GM19035 (cell line): ENCODE data around the gene EVC.

ENCODE experiments used
- ATAC-seq: cut with Tn5 transposase; IDR thresholded peaks from one replicate; pipeline ENCODE4 v1.9.1; 2021; ENCODE audit not compliant: unreplicated experiment

EVC gene

DNA sequence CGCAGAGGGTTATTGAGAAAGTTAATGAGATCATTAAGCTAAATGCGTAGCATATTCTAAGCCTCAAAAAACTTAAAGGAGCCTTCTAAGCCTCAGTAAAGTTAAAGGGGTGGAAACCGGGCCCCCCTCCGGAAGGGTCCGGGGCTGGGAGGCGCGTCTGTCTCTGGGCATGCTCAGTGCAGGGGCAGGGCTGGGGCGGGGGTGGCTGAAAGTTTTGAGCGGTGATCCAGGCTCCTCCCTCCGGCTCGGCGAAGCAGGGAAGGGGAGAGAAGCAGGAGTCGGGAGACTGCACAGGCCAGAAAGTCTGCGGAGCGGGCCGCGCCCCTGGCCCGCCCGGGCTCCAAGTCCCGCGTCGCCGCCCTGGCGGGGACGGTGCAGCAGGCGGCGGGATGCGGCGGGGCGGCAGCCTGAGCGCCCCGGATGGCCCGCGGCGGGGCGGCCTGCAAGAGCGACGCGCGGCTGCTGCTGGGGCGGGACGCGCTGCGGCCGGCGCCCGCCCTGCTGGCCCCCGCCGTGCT, at the start of gene EVC:
TSS of gene EVC (plus strand) at position 241 of the 518 bp plus-strand sequence. CDS start at position 421, 180 bp downstream.
- ATAC-seq, result peak; percentile 45

DNA sequence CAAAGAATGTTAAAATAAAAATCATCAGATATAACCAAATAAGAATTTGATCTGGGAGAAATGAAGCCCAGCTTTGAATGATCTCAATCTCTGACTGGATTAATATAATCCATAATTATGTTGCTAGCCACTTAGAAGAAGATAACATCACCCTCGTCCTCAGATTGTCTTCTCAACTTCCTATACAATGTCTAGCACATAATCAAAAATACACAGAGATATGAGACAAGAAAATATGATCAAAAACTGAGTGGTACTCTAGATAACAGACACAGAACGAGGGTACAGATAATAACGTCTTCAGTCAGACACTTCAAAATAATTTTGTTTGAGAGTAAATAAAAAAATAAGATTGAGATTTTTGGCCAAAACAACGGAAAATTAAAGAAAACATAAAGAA, 49.8 kb upstream of the EVC start:
- no peak for ATAC-seq

DNA sequence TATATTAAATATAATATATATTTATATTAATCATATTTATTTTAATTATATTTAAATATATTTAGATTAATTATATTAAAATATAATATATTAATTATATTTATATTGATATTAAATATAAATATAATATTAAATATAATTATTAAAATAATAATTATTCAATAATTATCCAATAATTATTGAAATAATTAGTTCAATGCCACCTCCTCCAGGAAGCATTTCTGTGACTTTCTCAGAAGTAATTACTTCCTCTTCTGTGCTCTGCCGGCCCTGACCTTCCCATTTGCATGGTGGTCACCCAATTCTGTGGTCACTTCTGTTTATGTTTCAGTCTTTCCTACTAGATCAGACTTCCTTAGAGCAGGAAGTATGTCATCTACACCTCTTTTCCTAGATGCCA, 48.4 kb upstream of the EVC start:
- ATAC-seq, result no peak

DNA sequence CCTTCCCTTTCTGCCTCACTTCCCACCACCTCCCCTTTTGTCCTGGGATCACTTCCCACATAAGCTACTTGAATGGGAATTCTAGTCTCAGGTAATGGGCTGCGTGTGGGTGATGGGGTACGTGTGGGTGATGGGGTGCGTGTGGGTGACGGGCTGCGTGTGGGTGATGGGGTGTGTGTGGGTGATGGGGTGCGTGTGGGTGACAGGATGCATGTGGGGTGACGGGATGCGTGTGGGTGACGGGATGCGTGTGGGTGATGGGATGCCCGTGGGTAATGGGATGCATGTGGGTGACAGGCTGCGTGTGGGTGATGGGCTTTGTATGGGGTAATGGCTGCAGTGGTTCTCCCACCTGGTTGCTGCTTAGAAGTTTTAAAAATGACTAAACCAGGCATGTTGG, 46.2 kb upstream of the EVC start:
- no peak for ATAC-seq

DNA sequence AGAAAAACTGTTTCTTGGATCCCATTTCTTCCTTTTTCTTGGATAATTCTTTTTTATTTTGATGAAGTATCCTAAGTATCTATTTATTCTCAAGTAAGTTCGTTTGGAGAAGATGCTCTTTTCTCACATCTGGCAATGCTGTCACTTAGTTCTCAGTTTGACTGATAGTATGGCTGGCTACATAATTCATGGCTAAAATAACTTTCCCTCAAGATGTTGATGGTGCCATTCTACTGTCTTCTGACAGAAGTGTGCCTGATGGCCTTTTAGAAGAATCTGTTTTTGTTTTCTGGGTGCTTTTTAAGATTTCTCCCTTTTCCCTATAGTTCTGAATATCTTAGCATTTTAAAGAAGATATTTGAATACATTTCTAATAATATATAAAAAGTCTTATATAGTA, 44.3 kb upstream of the EVC start:
- ATAC-seq, result no peak

DNA sequence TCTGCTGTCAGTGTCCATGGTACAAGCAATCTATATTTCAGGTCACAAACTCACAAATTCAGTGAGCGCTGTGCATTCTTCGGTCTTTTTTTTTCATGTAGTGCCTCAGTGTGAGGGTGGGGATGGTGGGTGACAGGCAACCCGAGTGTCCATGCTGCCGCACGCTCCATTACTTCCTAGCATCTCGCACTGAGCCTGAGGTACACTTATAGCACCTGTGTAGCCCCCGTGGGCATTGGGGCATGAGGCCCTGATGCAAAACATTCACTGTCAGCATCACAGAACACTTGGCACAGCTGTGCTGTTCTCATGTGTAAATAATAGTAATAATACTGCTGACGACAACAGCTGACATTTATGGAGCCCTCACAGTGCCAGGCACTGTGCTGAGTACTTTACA, 34.2 kb upstream of the EVC start:
- ATAC-seq, result no peak

DNA sequence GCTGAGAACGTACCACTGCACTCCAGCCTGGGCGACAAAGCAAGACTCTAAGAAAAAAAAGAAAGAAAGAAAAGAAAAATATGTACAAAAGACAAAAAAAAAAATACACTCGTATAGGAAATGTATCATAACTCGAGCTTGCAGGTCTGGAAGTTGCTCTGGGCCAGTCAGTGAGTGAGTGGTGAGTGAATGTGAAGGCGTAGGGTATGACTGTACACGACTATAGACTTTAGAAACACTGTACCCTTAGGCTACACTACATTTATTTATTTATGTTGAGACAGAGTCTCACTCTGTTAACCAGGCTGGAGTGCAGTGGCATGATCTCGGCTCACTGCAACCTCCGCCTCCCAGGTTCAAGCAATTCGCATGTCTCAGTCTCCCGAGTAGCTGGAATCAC, 32.0 kb upstream of the EVC start:
- ATAC-seq, result no peak

DNA sequence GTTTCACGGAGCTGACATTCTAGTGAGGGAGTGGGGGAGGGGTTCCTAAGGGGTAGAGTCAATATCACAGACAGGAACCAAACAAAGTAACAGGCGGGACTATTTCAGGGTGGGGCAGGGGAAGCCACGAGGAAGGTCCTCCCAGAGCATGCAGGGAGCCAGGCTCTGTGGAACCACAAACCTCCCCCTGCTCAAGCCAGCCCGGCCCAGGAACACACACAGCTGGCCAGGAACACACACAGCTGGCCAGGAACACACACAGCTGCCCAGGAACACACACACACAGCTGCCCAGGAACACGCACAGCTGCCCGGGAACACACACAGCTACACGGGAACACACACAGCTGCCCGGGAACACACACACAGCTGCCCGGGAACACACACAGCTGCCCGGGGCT, 27.4 kb upstream of the EVC start:
- ATAC-seq, result no peak

DNA sequence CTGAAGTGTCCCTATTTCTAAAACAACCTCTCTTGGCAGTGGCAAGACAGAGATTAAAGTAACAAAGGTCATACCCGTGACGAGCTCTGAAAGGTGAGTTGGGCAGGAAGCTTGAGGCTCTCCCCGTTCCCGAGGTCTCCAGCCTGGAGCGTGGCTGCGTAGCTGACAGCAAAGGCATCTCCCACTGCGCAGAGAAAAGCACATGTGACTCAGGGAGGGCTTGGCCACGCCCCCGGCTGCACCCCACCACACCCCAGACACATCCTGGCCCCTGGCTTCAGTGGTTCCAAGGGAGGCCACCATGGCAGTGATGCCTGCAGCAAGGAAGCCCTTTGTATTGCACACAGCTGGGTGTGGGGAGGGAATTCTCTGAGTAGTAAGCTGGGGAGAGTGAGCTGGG, 25.7 kb upstream of the EVC start:
- ATAC-seq, result no peak

DNA sequence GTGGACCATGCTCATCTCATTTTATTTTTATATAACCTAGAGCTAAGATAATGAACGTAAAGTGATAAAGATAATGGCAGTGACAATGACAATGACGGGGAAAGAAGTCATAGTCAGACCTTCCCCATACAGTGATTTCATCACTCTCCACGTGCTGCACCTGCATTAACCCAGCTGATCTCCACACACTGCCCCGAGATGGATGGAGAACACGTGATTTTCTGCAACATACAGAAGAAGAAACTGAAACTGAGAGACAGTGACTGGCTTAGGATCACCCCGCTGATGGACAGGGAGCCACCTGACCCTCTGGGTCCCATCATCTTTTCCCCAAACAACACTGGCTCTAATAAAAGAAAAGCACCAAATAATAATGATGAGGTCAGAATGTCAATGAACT, 24.7 kb upstream of the EVC start:
- no peak for ATAC-seq

DNA sequence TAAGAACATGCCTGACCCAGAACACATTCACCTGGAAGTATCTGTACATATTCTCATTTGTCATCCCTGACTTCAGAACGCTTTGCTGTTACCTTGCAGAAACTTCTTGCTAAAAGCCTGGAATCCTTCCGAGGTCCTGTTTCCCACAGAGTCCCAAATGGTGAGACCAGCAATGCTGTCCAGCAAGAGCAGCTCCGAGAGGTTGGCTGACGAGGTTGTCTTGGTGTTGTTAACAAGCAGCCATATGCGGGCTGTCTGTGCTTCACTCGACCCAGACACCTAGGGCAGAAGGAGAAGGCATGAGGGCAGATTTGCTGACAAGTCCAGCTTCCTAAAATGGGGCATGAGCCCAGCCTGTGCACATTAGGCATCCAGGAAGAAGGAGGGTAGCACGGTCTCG, 21.9 kb upstream of the EVC start:
- ATAC-seq, result no peak

DNA sequence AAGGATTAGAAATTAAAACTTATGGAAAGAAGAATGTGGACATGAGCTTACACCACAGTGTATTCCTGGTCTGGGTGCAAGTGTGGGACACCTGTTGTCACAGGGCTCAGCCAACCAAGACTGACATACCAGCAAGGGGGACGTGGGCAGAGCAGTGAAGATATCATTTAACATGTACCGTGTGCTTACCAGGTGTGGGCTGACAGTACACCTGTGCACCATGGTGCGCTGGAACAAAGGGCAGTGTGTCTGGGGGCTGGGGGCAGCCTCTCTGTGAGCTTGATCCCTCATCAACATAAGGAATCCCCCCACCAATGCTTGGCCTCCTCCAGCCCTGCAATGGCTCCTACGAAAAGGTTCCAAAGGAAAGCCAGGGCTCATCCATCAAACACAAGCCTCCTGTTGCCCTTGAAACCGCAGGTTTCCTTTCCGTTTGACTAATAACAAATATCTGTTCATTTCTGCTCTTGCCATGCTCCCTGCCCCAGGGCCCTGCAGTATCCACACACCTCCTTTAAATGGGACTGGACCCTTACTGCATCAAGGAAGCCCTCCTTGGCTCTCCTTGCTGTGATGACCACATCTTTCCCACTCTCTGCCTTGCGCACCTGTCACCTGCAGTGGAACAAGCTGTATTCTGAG, 19.4 kb upstream of the EVC start:
- ATAC-seq, result no peak

DNA sequence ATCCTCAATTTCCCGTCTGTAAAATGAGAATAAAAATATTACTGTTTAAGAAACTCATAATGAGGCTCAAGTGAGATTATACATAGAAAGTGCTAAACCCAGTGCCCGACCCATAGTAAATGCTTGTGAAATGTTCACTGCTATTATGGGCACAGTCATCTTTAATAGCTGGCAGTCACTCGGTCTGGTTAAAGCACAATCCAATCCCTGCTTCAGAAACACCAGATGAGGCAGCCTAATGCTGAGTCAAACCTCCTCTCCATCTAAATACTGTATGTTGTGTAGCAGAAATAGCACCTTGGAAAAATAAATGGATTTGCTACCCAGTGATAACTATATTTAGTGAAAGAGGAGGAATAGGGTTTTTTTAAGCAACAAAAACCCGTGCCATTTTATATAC, 17.1 kb upstream of the EVC start:
- no peak for ATAC-seq

DNA sequence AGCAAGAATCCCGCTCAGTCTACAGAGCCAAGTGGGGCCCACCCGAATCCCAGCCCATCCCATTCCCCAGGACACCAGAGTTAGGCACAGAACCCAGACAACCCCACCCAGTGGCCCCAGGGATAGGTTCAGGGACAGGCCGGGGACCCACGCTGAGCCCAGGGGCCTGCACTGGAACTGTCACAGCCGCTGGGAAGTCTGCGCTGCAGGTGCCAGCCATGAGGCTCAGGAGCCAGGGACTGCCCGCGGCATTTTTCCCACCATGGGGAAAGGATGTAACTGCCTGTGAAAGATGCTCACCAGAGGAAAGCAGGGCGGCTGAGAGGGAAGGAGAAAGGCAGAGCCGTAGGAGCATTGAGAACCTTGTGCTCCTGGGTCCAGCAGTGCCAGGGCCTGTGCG, 14.7 kb upstream of the EVC start:
- no peak for ATAC-seq

DNA sequence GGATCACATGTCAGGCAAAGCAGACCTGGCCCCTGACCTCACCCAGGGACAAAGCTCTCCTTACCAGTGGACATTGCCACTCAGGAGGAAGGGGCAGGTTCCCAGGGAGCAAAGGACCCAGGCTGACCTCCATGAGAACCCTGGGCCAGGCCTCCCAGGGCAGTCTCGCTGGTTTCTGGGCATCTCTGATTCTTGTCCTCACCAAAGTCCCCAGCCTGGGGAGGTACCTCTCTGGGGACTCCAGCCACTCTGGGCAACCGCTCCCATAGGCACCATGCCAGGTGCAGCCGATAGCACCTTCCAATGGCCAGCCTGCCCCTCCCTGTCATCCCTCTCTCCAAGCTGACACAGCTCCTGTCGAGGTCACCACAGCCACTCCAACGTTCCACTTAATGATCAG, 10.5 kb upstream of the EVC start:
- no peak for ATAC-seq

DNA sequence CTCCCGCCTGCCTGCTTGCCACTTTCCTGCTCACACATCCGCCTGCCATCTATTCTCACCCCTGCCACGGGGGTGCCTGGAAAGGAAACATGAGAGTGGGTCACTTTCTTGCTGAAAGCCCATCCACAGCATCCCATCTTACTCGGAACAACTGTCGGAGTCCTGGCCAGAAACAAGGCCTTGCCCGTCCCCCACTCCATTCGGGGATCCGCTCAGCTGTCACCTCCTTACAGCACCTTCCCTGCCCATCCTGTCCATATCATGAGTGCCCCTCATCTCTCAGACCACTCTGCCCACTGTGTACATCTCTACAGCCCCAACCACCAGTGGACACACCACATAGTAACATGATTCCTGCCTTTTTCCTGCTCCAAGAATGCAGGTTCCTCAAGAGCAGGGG, 9.0 kb upstream of the EVC start:
- no peak for ATAC-seq

DNA sequence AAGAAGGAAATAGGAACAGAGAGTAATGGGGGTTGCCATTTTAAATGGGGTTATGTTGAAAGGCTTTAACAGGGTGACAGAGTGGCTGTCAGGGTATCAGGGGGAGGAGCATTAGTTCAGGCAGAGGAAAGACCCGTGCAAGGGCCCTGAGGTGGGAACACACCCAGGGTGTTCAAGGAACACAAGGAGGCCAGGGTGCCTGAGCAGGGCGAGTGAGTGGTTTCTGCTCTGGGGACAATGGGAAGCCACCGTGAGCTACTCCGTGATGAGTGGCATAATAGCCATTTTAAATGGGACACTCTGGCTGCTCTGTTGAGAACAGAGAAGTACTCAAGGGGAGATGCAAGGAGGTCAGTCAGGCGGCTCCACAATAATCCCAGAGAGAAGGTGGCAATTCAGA, 7.2 kb upstream of the EVC start:
- ATAC-seq, result no peak

DNA sequence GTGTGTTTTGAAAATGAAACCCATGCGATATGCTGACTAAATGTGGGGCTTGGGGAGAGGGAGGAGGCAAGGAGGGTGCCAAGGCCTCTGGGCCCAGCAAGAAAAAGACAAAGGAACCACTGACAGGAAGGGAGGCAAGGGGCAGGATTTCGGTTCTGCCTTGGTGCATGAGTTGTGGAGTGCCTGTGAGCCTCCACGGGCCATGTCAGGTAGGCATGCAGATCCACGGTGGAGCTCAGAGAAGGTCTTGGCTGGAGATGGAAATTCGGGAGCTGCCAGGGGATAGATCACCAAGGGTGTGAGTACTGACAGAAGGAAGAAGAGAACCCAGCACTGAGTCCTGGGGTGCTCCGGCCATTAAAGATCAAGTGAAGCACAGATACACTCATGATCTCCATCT, 6.7 kb upstream of the EVC start:
- ATAC-seq, result no peak

DNA sequence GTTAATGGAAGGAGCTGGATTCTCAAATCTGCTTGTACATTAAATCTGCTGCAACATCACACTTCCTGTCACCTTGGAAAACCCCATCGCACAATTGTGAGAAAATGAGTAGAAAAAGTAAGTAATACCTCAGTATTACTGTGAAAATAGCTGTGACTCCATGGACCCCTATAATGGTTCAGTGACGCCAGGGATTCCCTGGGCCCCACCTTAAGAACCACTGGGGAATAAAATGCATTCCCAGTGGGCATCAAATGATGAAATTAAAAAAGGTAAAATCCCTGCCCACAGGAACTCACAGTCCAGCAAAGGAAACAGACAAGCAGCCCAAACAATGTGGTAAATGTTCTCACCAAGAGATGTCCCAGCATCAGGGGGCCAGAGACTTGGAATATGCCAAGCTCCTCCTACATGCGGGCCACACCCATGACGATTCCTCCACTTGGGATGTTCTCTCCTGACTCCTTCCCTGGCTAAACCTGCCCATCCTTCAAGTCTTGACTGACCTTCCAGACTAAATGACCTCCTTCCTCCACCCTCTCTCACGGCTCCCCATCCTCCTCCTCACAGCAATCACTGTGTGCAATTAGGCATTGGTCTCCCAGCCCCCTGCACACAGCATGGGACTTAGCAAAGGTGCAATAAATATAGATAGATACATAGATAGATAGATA, 5.2 kb upstream of the EVC start:
- no peak for ATAC-seq

DNA sequence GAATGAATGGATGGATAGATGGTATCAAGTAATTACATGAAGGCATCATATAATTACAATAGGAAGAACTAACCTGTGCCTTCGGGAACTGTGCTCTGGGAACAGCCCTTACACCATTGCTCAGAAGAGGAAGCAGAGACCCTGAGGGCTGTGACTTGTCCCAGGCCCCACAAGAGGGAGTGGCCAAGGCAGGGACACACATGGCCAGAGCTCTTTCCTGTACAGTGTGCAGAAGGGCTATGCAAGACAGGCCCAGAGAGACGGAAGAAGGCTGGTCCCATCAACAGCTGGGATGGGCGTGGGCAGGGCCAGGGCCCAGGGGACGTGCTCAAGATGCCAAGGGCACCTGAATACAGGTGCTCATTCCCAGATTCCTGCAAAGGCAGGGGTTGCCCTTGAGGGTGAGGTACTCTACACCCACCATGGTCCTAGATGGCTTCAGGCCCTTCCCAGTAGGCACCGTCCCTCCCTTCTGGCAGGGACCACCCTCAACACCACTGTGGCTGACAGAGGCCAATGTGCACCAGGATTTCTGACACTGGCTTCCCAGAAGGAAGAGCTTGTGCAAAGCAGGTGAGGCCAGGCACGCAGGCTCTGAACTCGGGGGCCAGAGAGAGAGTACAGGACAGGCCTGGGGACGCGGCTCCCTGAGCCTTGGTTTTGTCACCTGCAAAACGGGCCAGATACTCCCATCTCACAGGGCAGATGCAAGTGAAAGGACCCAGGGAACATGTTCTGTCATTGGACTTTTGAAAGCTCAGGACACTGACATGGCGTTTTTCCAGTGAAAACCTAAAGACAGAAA, 4.3 kb upstream of the EVC start:
- no peak for ATAC-seq

DNA sequence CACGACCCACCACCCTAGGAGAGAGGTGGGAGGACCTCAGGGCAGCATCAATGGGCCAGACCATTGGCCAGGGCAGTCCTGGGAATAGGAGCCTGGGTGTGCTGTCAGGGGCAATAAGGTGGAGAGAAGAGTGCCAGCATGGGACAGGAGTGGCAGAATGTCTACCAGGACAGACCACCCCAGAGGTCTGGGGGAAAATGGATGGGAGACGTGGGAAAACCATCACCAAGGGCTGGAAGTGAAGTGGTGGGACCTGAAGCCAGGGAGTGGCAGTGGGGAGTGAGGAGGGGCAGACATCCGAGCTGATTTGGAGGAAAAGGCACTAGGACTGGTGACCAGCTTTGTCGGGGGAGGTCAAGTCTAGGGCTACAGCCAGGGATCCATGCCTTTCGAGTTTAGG, 3.6 kb upstream of the EVC start:
- no peak for ATAC-seq

DNA sequence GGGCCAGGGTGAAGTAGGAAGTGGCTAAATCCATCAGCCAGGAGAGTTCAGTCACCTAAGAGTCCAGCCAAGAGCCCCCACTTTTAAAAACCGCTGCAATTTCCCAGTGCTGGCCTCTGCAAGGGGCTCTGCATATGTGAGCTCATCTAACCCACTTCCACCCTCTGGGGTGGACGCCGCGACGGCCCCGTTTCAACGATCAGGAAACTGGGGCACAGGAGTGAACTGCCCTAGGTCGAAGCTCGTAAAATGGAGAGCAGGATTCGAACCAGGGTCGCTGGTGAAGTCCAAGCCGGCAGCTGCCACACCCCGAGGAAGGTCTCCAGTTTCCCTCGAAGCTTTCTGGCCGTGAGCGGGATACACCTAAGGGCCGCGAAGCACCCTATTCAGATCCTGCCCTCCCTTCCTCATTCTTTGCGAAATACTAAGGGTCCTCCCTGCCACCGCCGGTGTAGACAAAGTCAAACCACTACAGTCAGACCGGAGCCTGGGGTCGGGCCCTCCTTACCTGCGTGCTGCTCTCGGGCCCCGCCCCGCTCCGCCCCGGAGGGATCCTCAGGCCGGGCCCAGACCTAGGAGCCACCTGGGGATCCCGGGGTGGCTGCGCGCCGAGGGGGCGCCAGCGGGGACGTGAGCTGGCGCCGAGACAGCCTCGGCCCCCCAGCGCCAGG, 3.1 kb upstream of the EVC start:
- ATAC-seq, result peak; percentile 26
